Sigmoid colon (tissue), 7 donors: Measurements from ENCODE around the gene FTCD. TPM values are rescaled to one million over a fixed set of nuclear protein-coding genes. Genes with fewer than 3 reads are reported as not detected.
A peak's percentile ranks its signal among the peaks of the same experiment; 100 is the strongest.

Source experiments
- DNase-seq: peaks from one replicate; pipeline ENCODE4 v3.0.0-alpha.2; 2019
- H3K27ac ChIP-seq, 4 donors: fragments of 200-600 bp; sonication (generic); one replicate each; pipeline ENCODE4 v1.5.1; 2016 to 2019; ENCODE audit warnings: mild to moderate bottlenecking in 1 of 4
- H3K27me3 ChIP-seq, 3 donors: fragments of 200-600 bp; sonication (generic); one replicate each; pipeline ENCODE4 v1.5.1; 2019; ENCODE audit warnings: mild to moderate bottlenecking in 1 of 3
- H3K36me3 ChIP-seq, 4 donors: fragments of 200-600 bp; sonication (generic); one replicate each; pipeline ENCODE4 v1.5.1; 2016 to 2019
- H3K4me1 ChIP-seq, 4 donors: fragments of 200-600 bp; sonication (generic); one replicate each; pipeline ENCODE4 v1.5.1; 2017 to 2019
- H3K4me3 ChIP-seq, 4 donors: fragments of 200-600 bp; sonication (generic); one replicate each; pipeline ENCODE4 v1.5.1; 2017 to 2019; ENCODE audit warnings: mild to moderate bottlenecking in 2 of 4, moderate library complexity in 1 of 4
- H3K9me3 ChIP-seq, 4 donors: fragments of 200-600 bp in 3 of 4; sonication (generic) in 3 of 4; one replicate each; pipeline versions ENCODE4 v1.5.1 to v1.6.1; 2013 to 2019
- EP300 ChIP-seq, 4 donors: sonication (generic); formaldehyde crosslinking; IDR thresholded peaks; one replicate each; pipeline ENCODE4 v1.6.1; 2017; ENCODE audit warnings: antibody characterized with exemption in 4 of 4
- POLR2A ChIP-seq, 2 donors: fragments of 450-650 bp; IDR thresholded peaks; one replicate each; pipeline ENCODE4 v1.6.1; 2016; ENCODE audit warnings: antibody characterized with exemption in 2 of 2, mild to moderate bottlenecking in 2 of 2, moderate library complexity in 2 of 2
- POLR2AphosphoS5 ChIP-seq, 4 donors: sonication (generic); formaldehyde crosslinking; IDR thresholded peaks; one replicate each; pipeline ENCODE4 v1.6.1; 2017; ENCODE audit warnings: antibody characterized with exemption in 4 of 4
- whole genome bisulfite sequencing, 2 donors: extraction: QIAGEN DNeasy Blood & Tissue Kit; methylation state at CpG; one replicate each; pipeline ENCODE4 v1.1.7; 2013; 5-methylcytosine and 5-hydroxymethylcytosine counted together
- intact Hi-C: fragments of 100-400 bp; cut with DNase I; formaldehyde crosslinking; loops from one replicate; pipeline ENCODE4 v1.15.1; 2023
- polyA plus RNA-seq, 3 donors: library from polyadenylated mRNA; stranded (reverse); fragments of 200-250 nt; gene quantifications; one replicate each; pipeline ENCODE4 v1.2.3, GENCODE V29; 2013
- total RNA-seq, 4 donors: library from RNA; depleted of rRNA; stranded (reverse); fragments of >200 nt; gene quantifications; one replicate each; pipeline ENCODE4 v1.1.0, GENCODE V29; 2016
- TF ChIP-seq, protein P1 (sequence below), 4 experiments: fragments of 450-650 bp in 3 of 4; fragments of 200-600 bp in 1 of 4; IDR thresholded peaks; one replicate each; pipeline ENCODE4 v1.5.1; 2016 to 2019; ENCODE audit warnings: antibody characterized with exemption in 4 of 4, mild to moderate bottlenecking in 3 of 4, moderate library complexity in 2 of 4
- donor health status: healthy with polysubstance abuse.
- donor health status: Bipolar disorder and iron deficiency.
- donor health status: healthy.

The FTCD gene
- total and polyA plus RNA-seq, 7 donors: 0.20 to 1.4 TPM; not detected in 5

- intact Hi-C loops: no loop called here
- TF ChIP-seq, protein P1, sequence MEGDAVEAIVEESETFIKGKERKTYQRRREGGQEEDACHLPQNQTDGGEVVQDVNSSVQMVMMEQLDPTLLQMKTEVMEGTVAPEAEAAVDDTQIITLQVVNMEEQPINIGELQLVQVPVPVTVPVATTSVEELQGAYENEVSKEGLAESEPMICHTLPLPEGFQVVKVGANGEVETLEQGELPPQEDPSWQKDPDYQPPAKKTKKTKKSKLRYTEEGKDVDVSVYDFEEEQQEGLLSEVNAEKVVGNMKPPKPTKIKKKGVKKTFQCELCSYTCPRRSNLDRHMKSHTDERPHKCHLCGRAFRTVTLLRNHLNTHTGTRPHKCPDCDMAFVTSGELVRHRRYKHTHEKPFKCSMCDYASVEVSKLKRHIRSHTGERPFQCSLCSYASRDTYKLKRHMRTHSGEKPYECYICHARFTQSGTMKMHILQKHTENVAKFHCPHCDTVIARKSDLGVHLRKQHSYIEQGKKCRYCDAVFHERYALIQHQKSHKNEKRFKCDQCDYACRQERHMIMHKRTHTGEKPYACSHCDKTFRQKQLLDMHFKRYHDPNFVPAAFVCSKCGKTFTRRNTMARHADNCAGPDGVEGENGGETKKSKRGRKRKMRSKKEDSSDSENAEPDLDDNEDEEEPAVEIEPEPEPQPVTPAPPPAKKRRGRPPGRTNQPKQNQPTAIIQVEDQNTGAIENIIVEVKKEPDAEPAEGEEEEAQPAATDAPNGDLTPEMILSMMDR (IDR thresholded peaks at IDR 0.05): no peak
- TF ChIP-seq POLR2AphosphoS5 (IDR thresholded peaks at IDR 0.05) (no peak), POLR2A (IDR thresholded peaks at IDR 0.05) (no peak), EP300 (IDR thresholded peaks at IDR 0.05) (no peak)
- DNase-seq: no peak
- no peak overlapping the region for H3K27ac ChIP-seq
- H3K9me3 ChIP-seq: no peaks in the 10 kb centered on the region
- H3K4me1 ChIP-seq: peaks cover 0 to 19% (median 13%) of the 10 kb centered on the region in 4 donors
- H3K4me3 ChIP-seq: no peak overlapping the region
- H3K27me3 ChIP-seq: peaks cover 0 to 8% (median 0%) of the 10 kb centered on the region in 3 donors
- H3K36me3 ChIP-seq: no peaks in the 10 kb centered on the region
- 82 to 89% methylated on average over 10 of the region's 10 CpGs for WGBS, 2 donors
These were observed 1.3 kb upstream of the FTCD start for GRCh38 chr21:46156678-46157077.

- intact Hi-C loops: no loop called here
- no peaks in the 10 kb centered on the region for H3K36me3 ChIP-seq
These were observed 933 bp upstream of the FTCD start for GRCh38 chr21:46156378-46156645.

DNA sequence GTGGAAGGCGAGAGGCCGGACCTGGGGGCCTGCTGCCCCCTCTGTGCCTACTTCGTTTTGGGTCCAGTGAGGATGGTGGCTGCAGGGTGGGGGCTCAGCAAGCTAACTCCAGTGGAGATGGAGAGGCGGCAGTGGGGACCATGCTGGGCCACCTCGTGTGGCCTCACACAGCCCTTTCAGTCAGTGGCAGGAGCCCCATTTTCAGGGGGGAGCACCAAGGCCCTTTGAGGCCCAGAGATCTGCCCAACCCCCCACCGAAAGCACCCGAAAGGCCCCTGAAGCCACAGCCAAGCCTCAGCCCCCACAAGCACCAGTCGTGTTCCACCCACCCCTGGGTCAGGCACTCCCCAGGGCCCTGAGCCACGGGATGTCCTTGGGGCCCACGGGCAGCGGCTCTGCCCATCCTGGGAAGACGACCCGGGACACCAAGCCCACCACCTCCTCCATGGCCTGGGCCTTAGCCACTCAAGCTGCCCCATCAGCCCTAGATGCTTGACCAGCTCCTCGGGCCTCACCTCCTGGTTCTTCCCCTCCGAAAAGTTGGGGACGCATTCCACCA is 345 bp downstream of the FTCD start:
- H3K36me3 ChIP-seq: no peaks in the 10 kb centered on the region
- no peak for TF ChIP-seq EP300 (IDR thresholded peaks at IDR 0.05)
- TF ChIP-seq POLR2AphosphoS5 (IDR thresholded peaks at IDR 0.05): no peak
- TF ChIP-seq POLR2A (IDR thresholded peaks at IDR 0.05): no peak
- WGBS, 2 donors: 85 to 88% methylated on average over 16 of the region's 16 CpGs
- peaks cover 0 to 15% (median 11%) of the 10 kb centered on the region in 4 donors for H3K4me1 ChIP-seq
- H3K27ac ChIP-seq: no peak overlapping the region
- DNase-seq: peak; percentile 61
- no peaks in the 10 kb centered on the region for H3K9me3 ChIP-seq
- H3K27me3 ChIP-seq: no peaks in the 10 kb centered on the region
- intact Hi-C loops: no loop called here
- no peak overlapping the region for H3K4me3 ChIP-seq

More at GRCh38 chr21:46156378-46156645, 933 bp upstream of the FTCD start:
- H3K4me3 ChIP-seq: no peak overlapping the region
- H3K27ac ChIP-seq: no peak overlapping the region
- TF ChIP-seq POLR2AphosphoS5 (IDR thresholded peaks at IDR 0.05): no peak
- TF ChIP-seq, protein P1 (IDR thresholded peaks at IDR 0.05): no peak
- TF ChIP-seq EP300 (IDR thresholded peaks at IDR 0.05): no peak
- no peak for TF ChIP-seq POLR2A (IDR thresholded peaks at IDR 0.05)
- DNase-seq: peak; percentile 53
- no peaks in the 10 kb centered on the region for H3K9me3 ChIP-seq
- H3K27me3 ChIP-seq: peaks cover 0 to 4% (median 0%) of the 10 kb centered on the region in 3 donors
- 86 to 89% methylated on average over 7 of the region's 7 CpGs for WGBS, 2 donors
- peaks cover 0 to 15% (median 13%) of the 10 kb centered on the region in 4 donors for H3K4me1 ChIP-seq

DNA sequence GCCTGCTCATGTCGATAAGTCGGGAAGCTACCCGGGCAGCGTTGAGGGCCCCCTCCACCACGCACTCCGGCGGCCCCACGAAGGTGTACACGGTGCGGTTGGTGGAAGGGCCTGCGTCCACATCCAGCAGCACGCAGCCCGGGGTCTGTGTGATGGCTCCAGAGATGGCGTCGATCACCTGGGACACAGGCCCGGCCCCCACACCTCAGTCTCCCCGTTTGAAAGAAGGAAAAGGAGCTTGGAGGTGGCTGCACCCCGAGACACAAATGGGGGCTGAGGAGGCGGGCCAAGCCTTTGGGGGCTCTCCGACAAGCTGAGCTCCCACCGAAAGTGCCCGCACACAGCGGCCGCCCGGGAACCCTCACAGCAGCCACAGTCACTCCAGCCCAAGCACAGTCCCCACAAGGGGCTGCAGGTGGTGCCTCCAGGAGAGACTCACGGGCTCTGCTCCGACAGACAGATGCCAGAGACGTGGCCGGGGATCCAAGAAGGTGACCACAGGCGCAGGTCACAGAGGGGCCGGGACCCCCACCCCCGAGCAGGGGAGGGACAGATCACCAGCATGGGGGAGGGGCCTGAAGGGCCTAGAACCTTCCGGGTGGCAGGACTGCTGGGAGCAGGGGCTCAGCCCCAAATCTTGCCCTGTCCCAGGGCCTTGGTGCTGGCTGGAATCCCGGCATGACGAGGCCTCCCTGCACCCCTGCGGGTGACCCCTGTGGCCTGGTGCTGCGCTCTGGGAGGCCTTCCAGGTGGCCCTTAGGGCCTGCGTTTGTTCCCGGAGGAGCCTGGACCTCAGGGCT is 1.0 kb downstream of the FTCD start:
- intact Hi-C loops: no loop called here

More for the DNA sequence above, 1.0 kb downstream of the FTCD start:
- peaks cover 0 to 15% (median 11%) of the 10 kb centered on the region in 4 donors for H3K4me1 ChIP-seq
- no peak overlapping the region for H3K27ac ChIP-seq
- no peaks in the 10 kb centered on the region for H3K27me3 ChIP-seq
- 90 to 91% methylated on average over 39 of the region's 39 CpGs for WGBS, 2 donors
- TF ChIP-seq, protein P1 (IDR thresholded peaks at IDR 0.05): no peak
- no peak for TF ChIP-seq EP300 (IDR thresholded peaks at IDR 0.05)
- no peaks in the 10 kb centered on the region for H3K9me3 ChIP-seq
- H3K36me3 ChIP-seq: no peaks in the 10 kb centered on the region
- no peak overlapping the region for H3K4me3 ChIP-seq
- peak; percentile 61 for DNase-seq
